NCI-H1417 (cell line): Measurements from ENCODE around the gene DYNC2H1.

ENCODE experiments used
- DNase-seq, 3 experiments: peaks; one replicate each; lab custom pipeline; 2025; lab: John Stamatoyannopoulos, UW

The DYNC2H1 gene

GRCh38 chr11:103108933-103109817 lies at the start of gene DYNC2H1:
DYNC2H1 (plus strand) TSS chr11:103109426; CDS start chr11:103109575, 149 bp downstream.
- peak; percentile 94 to 96 (median 96) for DNase-seq

GRCh38 chr11:103061656-103062055 lies 47.6 kb upstream of the DYNC2H1 start:
- DNase-seq, result no peak

GRCh38 chr11:103067118-103067517 lies 42.1 kb upstream of the DYNC2H1 start:
- DNase-seq, result no peak

GRCh38 chr11:103069367-103069766 lies 39.9 kb upstream of the DYNC2H1 start:
- no peak for DNase-seq

GRCh38 chr11:103070142-103070541 lies 39.1 kb upstream of the DYNC2H1 start:
- no peak for DNase-seq

- no peak for DNase-seq
Observed at GRCh38 chr11:103071008-103071407, 38.2 kb upstream of the DYNC2H1 start.

GRCh38 chr11:103076361-103076760 lies 32.9 kb upstream of the DYNC2H1 start:
- no peak for DNase-seq

GRCh38 chr11:103077554-103077953 lies 31.7 kb upstream of the DYNC2H1 start:
- DNase-seq, result no peak

- DNase-seq, result no peak
Observed at GRCh38 chr11:103078710-103079109, 30.5 kb upstream of the DYNC2H1 start.

- DNase-seq, result no peak
Observed at GRCh38 chr11:103079833-103080232, 29.4 kb upstream of the DYNC2H1 start.

GRCh38 chr11:103085758-103086365 lies 23.4 kb upstream of the DYNC2H1 start:
- no peak for DNase-seq

- DNase-seq, result no peak
Observed at GRCh38 chr11:103086461-103086860, 22.8 kb upstream of the DYNC2H1 start.

- DNase-seq, result peak; percentile 15 to 82 (median 61)
Observed at GRCh38 chr11:103091064-103091800, 18.0 kb upstream of the DYNC2H1 start.

- peak; percentile 93 to 97 (median 94) for DNase-seq
Observed at GRCh38 chr11:103091801-103092524, 17.3 kb upstream of the DYNC2H1 start, which contains the start of gene DCUN1D5. DCUN1D5 (minus strand) TSS chr11:103092160; CDS start chr11:103091872, 288 bp downstream.

- no peak for DNase-seq
Observed at GRCh38 chr11:103097279-103097678, 11.9 kb upstream of the DYNC2H1 start.

GRCh38 chr11:103109818-103110388 lies 677 bp downstream of the DYNC2H1 start:
- DNase-seq, result peak; percentile 38 to 88 (median 71)

- no peak for DNase-seq
Observed at GRCh38 chr11:103110391-103110790, 1.2 kb downstream of the DYNC2H1 start.

- no peak for DNase-seq
Observed at GRCh38 chr11:103111400-103111799, 2.2 kb downstream of the DYNC2H1 start.

GRCh38 chr11:103112364-103112763 lies 3.1 kb downstream of the DYNC2H1 start:
- no peak for DNase-seq

GRCh38 chr11:103114836-103115235 lies 5.6 kb downstream of the DYNC2H1 start:
- no peak for DNase-seq

GRCh38 chr11:103125462-103125861 lies 16.2 kb downstream of the DYNC2H1 start:
- no peak for DNase-seq
